ENCODE measurements around the gene KCNK3.

Gene KCNK3

GRCh38 chr2:26712486-26713465 lies 20.3 kb downstream of the KCNK3 start:
- DNase-seq (ENCODE audit: low read depth), result no peak

GRCh38 chr2:26715528-26716270 lies 23.2 kb downstream of the KCNK3 start:
- no peak for DNase-seq (ENCODE audit: low read depth)

GRCh38 chr2:26716340-26716739 lies 23.8 kb downstream of the KCNK3 start:
- DNase-seq (ENCODE audit: low read depth), result no peak

- no peak for DNase-seq (ENCODE audit: low read depth)
Measured at GRCh38 chr2:26716769-26717168, 24.2 kb downstream of the KCNK3 start.

GRCh38 chr2:26717362-26717761 lies 24.8 kb downstream of the KCNK3 start:
- DNase-seq (ENCODE audit: low read depth), result no peak

- no peak for DNase-seq (ENCODE audit: low read depth)
Measured at GRCh38 chr2:26718949-26719686, 26.6 kb downstream of the KCNK3 start.

- no peak for DNase-seq (ENCODE audit: low read depth)
Measured at GRCh38 chr2:26720322-26721114, 28.0 kb downstream of the KCNK3 start.

- DNase-seq (ENCODE audit: low read depth), result no peak
Measured at GRCh38 chr2:26721115-26722032, 28.9 kb downstream of the KCNK3 start.

GRCh38 chr2:26722328-26722727 lies 29.8 kb downstream of the KCNK3 start:
- DNase-seq (ENCODE audit: low read depth), result no peak

GRCh38 chr2:26722911-26723310 lies 30.4 kb downstream of the KCNK3 start:
- DNase-seq (ENCODE audit: low read depth), result no peak

- no peak for DNase-seq (ENCODE audit: low read depth)
Measured at GRCh38 chr2:26723475-26723874, 31.0 kb downstream of the KCNK3 start.

- DNase-seq (ENCODE audit: low read depth), result no peak
Measured at GRCh38 chr2:26723991-26724750, 31.6 kb downstream of the KCNK3 start.

- DNase-seq (ENCODE audit: low read depth), result no peak
Measured at GRCh38 chr2:26724784-26725520, 32.4 kb downstream of the KCNK3 start.

GRCh38 chr2:26725521-26725820 lies 32.9 kb downstream of the KCNK3 start:
- DNase-seq (ENCODE audit: low read depth), result no peak

- DNase-seq (ENCODE audit: low read depth), result no peak
Measured at GRCh38 chr2:26726228-26726627, 33.7 kb downstream of the KCNK3 start.

- DNase-seq (ENCODE audit: low read depth), result no peak
Measured at GRCh38 chr2:26727641-26728561, 35.4 kb downstream of the KCNK3 start.

- no peak for DNase-seq (ENCODE audit: low read depth)
Measured at GRCh38 chr2:26729311-26729710, 36.8 kb downstream of the KCNK3 start.
